SK-N-MC (cell line): ENCODE results near the gene TRIM49D1.
"Not testable (repeated sequence)": the region's sequence is repeated elsewhere in the genome, so short reads cannot be mapped to it uniquely, and the experiment has no call there.

ENCODE experiments used
- EZH2 ChIP-seq: fragments of 200-600 bp; sonication (generic); IDR thresholded peaks from one replicate; pipeline ENCODE4 v1.6.1; 2017; ENCODE audit warnings: antibody characterized with exemption
- FOXP2 ChIP-seq: optimal IDR thresholded peaks from 2 replicates; pipeline ENCODE3; 2011; ENCODE audit warnings: mild to moderate bottlenecking, moderate library complexity; ENCODE audit not compliant: insufficient read depth; ENCODE audit errors: extremely low read length, control extremely low read depth
- POLR2AphosphoS5 ChIP-seq: IDR thresholded peaks from 2 replicates; pipeline ENCODE4 v1.6.1; 2012; ENCODE audit warnings: mild to moderate bottlenecking, low read depth, low read length, borderline replicate concordance

DNA sequence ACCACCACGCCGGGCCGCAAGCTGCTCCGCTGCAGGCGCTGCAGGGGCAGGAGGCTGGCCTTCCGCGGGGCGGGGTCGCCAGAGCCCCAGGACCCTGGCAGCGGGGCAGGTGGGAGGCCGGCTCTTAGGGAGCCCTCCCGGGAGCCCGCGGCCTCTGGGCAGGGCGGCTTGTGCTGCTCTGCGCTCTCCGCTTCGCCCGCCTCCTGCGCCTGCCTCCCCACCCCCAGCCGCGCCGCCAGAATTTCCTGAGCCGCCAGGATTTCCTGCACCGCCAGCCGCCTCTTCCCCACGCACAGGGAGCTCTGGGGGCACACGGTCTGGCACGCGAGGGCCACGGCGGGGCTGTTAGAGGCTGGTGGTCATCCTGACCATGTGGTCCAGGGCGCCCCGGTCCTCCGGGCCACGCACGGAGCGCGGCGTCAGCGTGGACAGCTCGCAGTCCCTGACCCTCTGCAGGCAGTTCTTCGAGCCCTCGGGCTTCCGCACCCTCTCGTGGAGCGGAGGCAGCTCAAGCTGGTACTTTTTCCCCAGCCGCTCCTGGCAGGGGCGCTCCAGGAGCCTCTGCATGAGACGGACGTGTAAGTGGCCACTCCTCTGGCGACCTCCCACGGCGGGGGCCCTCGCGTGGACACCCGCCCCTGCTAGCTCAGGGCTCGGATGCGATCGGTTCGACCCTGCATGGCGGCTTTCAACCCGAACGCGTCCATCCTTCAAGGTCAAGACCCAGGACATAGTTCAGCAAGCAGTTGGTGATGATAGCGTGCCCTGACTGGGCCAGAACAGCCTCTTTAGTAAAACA is 57.9 kb downstream of the TRIM49D1 start:
- not testable (repeated sequence) for TF ChIP-seq EZH2, POLR2AphosphoS5, FOXP2
